Adipose tissue (tissue), 3 donors: ENCODE data around the gene PLD3. TPM values are rescaled to one million over a fixed set of nuclear protein-coding genes. Genes with fewer than 3 reads are reported as not detected.

Experiments
- H3K27ac ChIP-seq: one replicate; pipeline ENCODE4 v1.5.1; 2013; ENCODE audit warnings: low read depth, low read length
- WGBS, 3 donors: extraction: QIAGEN DNeasy Blood & Tissue Kit; methylation state at CpG; one replicate each; pipeline ENCODE4 v1.1.7; 2013; 5-methylcytosine and 5-hydroxymethylcytosine counted together
- polyA plus RNA-seq, 3 donors: library from polyadenylated mRNA; stranded (reverse); fragments of 200-250 nt; gene quantifications; one replicate each; pipeline ENCODE4 v1.2.3, GENCODE V29; 2013
- donor health status: healthy with polysubstance abuse.
- donor health status: Bipolar disorder and iron deficiency.
- donor health status: healthy.

The PLD3 gene
- polyA plus RNA-seq, 3 donors, result 109 to 160 (median 130) TPM

GRCh38 chr19:40419780-40420179, 71.3 kb downstream of the PLD3 start:
- H3K27ac ChIP-seq, result no peak overlapping the region
- 81 to 93% (median 93%) methylated on average over 5 of the region's 5 CpGs for WGBS, 3 donors

- WGBS, 3 donors, result 51 to 65% (median 58%) methylated on average over 14 of the region's 14 CpGs
- peak overlapping the region; percentile 88 for H3K27ac ChIP-seq
Measured at GRCh38 chr19:40420451-40420765, 71.9 kb downstream of the PLD3 start.

GRCh38 chr19:40420766-40421765, 72.6 kb downstream of the PLD3 start:
- H3K27ac ChIP-seq, result peak overlapping the region; percentile 88
- WGBS, 3 donors, result 2 to 3% (median 2%) methylated on average over 56 of the region's 56 CpGs

GRCh38 chr19:40421993-40422747, 73.7 kb downstream of the PLD3 start:
- WGBS, 3 donors, result 76 to 83% (median 77%) methylated on average over 16 of the region's 16 CpGs
- no peak overlapping the region for H3K27ac ChIP-seq

- 89% methylated on average over 31 of the region's 31 CpGs for WGBS, 3 donors
- H3K27ac ChIP-seq, result no peak overlapping the region
Measured at GRCh38 chr19:40422748-40423566, 74.5 kb downstream of the PLD3 start.

GRCh38 chr19:40423938-40424337, 75.4 kb downstream of the PLD3 start:
- H3K27ac ChIP-seq, result no peak overlapping the region
- WGBS, 3 donors, result 94 to 98% (median 95%) methylated on average over 6 of the region's 6 CpGs

- H3K27ac ChIP-seq, result peak overlapping the region; percentile 89
- WGBS, 3 donors, result 1 to 2% (median 1%) methylated on average over 22 to 28 of the region's 28 CpGs
Measured at GRCh38 chr19:40424637-40425449, 76.3 kb downstream of the PLD3 start.

- 0 to 1% (median 0%) methylated on average over 62 to 75 of the region's 75 CpGs for WGBS, 3 donors
- H3K27ac ChIP-seq, result peak within 1 kb of the TSS; percentile 89
Measured at GRCh38 chr19:40425450-40426287, 77.2 kb downstream of the PLD3 start, which contains the start of gene SERTAD1. Gene SERTAD1, minus strand, starts transcription at chr19:40425992. Its CDS starts 2,446 bp downstream, at chr19:40423546.

Other genes with a start within 250 kb of the PLD3 start
- gene MAP3K10, start 157.3 kb upstream of the PLD3 start, polyA plus RNA-seq, result 10 to 100 TPM in 2 of 3 donors, 1 to 10 TPM in 1; 4.7 to 13.3 (median 12.2) TPM
- gene TTC9B, start 130.3 kb upstream of the PLD3 start, polyA plus RNA-seq, result under 1 TPM in 1 of 3 donors, not detected in 2; 0.10 TPM
- gene CCNP, start 122.0 kb upstream of the PLD3 start, polyA plus RNA-seq, result 1 to 10 TPM in 1 of 3 donors, under 1 TPM in 1, not detected in 1; 0.21 to 1.7 TPM
- 100 to 1,000 TPM in 1 of 3 donors, 10 to 100 TPM in 2; 49.0 to 172 (median 64.1) TPM for gene AKT2, start 63.4 kb upstream of the PLD3 start, polyA plus RNA-seq
- gene C19orf47, start 298 bp upstream of the PLD3 start, polyA plus RNA-seq, result 10 to 100 TPM in 1 of 3 donors, 1 to 10 TPM in 2; 5.0 to 10.9 (median 8.4) TPM
- gene HIPK4, start 41.5 kb downstream of the PLD3 start, polyA plus RNA-seq, result under 1 TPM in 2 of 3 donors, not detected in 1; 0.02 to 0.10 TPM
- gene PRX, start 64.7 kb downstream of the PLD3 start, polyA plus RNA-seq, result 1 to 10 TPM; 2.3 to 4.5 (median 2.4) TPM
- 10 to 100 TPM in 2 of 3 donors, 1 to 10 TPM in 1; 5.5 to 65.3 (median 44.1) TPM for gene SERTAD1, start 77.3 kb downstream of the PLD3 start, polyA plus RNA-seq
- 10 to 100 TPM in 2 of 3 donors, 1 to 10 TPM in 1; 8.3 to 57.5 (median 13.3) TPM for gene SERTAD3, start 95.6 kb downstream of the PLD3 start, polyA plus RNA-seq
- gene BLVRB, start 117.0 kb downstream of the PLD3 start, polyA plus RNA-seq, result 100 to 1,000 TPM; 109 to 235 (median 220) TPM
- 1 to 10 TPM; 1.3 to 4.1 (median 2.2) TPM for gene SPTBN4, start 118.3 kb downstream of the PLD3 start, polyA plus RNA-seq
- 10 to 100 TPM; 35.6 to 67.6 (median 55.1) TPM for gene SHKBP1, start 228.2 kb downstream of the PLD3 start, polyA plus RNA-seq